Esophagus squamous epithelium (tissue), 4 donors: Measurements from ENCODE around the gene COL23A1.

Experiments
- POLR2A ChIP-seq, 4 donors: fragments of 450-650 bp; IDR thresholded peaks; one replicate each; pipeline ENCODE4 v1.6.1; 2017; ENCODE audit warnings: antibody characterized with exemption in 4 of 4, mild to moderate bottlenecking in 4 of 4, moderate library complexity in 3 of 4
- TF ChIP-seq, protein P1 (sequence below), 6 experiments: fragments of 450-650 bp in 4 of 6; fragments of 200-600 bp in 2 of 6; sonication (generic) in 2 of 6; IDR thresholded peaks; one replicate each; pipeline ENCODE4 v1.5.1; 2016 to 2019; ENCODE audit warnings: antibody characterized with exemption in 6 of 6, mild to moderate bottlenecking in 4 of 6, moderate library complexity in 4 of 6

DNA sequence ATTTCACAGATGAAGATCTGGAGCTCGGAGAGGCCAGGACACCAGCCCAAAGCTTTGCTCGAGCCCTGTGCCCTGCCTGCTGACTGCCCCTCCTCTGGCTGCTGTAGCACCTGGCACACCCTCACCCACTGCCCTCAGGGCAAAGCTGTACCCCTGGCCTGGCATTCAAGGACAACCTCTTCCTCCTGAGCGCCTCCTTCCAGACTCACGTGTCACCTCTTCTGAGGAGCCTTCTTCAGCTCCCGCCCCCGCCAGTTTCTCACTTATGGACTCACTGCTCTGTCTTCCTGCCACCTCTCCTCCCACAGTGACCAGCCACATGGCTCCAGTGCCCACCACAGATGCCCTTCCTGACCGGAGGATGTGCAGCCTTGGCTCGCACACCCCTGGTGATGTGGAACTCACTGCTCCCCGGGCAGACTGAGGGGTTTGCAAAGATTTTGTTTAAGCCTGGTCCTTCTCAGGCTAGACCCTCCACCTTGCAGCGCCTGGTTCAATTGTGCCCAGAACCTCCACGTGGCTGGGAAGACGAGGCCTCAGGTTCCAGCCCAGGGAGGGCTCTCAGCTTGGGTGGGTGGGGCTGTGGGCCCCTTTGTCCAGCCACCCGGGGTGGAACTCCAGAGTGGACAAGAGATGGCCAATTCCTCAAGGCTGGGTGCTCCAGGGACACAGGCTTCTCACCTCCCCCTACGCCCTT, 311.0 kb downstream of the COL23A1 start:
- TF ChIP-seq, protein P1, sequence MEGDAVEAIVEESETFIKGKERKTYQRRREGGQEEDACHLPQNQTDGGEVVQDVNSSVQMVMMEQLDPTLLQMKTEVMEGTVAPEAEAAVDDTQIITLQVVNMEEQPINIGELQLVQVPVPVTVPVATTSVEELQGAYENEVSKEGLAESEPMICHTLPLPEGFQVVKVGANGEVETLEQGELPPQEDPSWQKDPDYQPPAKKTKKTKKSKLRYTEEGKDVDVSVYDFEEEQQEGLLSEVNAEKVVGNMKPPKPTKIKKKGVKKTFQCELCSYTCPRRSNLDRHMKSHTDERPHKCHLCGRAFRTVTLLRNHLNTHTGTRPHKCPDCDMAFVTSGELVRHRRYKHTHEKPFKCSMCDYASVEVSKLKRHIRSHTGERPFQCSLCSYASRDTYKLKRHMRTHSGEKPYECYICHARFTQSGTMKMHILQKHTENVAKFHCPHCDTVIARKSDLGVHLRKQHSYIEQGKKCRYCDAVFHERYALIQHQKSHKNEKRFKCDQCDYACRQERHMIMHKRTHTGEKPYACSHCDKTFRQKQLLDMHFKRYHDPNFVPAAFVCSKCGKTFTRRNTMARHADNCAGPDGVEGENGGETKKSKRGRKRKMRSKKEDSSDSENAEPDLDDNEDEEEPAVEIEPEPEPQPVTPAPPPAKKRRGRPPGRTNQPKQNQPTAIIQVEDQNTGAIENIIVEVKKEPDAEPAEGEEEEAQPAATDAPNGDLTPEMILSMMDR (IDR thresholded peaks at IDR 0.05) = no peak
- no peak for TF ChIP-seq POLR2A (IDR thresholded peaks at IDR 0.05)
